Rectal smooth muscle tissue (tissue), 1 donor: ENCODE results near the gene DIS3L.
"Not testable (repeated sequence)": the region's sequence is repeated elsewhere in the genome, so short reads cannot be mapped to it uniquely, and the experiment has no call there.

Experiments used
- H3K27ac ChIP-seq: one replicate; pipeline ENCODE4 v1.7.0; 2013; ENCODE audit warnings: low read depth, low read length, inconsistent platforms
- H3K27me3 ChIP-seq: one replicate; pipeline ENCODE4 v1.7.0; 2013; ENCODE audit warnings: low read length; ENCODE audit not compliant: control insufficient read depth, insufficient read depth
- H3K36me3 ChIP-seq: one replicate; pipeline ENCODE4 v1.7.0; 2013; ENCODE audit warnings: low read length; ENCODE audit not compliant: control insufficient read depth, insufficient read depth
- H3K4me1 ChIP-seq: one replicate; pipeline ENCODE4 v1.7.0; 2013; ENCODE audit warnings: low read length; ENCODE audit not compliant: control insufficient read depth, insufficient read depth
- H3K4me3 ChIP-seq: one replicate; pipeline ENCODE4 v1.7.0; 2013; ENCODE audit warnings: low read length
- H3K9ac ChIP-seq: one replicate; pipeline ENCODE4 v1.7.0; 2013; ENCODE audit warnings: low read length

DIS3L gene

DNA sequence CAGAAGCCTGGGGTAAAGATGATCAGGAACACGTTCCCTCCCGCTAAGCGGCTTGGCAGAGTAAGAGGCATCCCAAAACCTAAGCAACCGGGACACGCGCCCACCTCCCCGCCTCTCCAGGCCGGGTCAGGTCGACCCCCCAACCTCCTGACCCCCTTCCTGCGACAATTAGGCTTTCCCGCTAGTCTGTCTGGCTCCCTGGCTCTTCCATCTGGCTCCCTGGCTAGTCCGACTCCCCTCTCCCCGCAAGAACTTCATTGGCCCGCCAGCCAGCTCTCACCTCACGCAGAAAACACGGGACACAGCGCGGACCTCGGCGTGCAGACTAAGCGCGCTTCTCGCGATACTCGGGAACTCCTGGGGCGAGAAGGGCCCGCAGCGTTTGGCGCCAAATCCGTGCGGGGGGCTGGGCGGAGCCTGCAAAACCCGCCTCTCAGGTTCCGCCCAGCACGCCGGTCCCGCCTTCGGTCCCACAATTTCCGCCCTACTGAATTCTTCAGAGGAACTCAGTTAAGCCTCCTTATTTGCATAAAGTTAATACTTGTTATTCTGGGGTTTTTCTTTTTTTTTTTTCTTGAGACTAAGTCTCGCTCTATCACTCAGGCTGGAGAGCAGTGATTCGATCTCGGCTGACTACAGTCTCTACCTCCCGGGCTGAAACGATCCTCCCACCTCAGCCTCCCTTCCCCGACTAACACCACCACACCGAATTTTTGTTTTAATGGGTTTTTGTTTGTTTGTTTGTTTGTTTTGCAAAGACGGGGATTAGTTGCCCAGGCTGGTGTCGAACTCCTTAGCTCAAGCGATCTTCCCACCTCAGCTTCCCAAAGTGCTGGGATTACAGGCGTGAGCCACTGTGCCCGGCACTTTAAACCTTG lies 63.2 kb downstream of the DIS3L start, which contains the start of gene TIPIN:
TIPIN (minus strand) TSS at position 327 of the 878 bp plus-strand sequence. CDS start 3,738 bp downstream, outside the sequence.
- Histone ChIP-seq H3K9ac (peak within 1 kb of the TSS; percentile 63), H3K27ac (peak within 1 kb of the TSS; percentile 62), H3K4me3 (peak within 1 kb of the TSS; percentile 88), H3K4me1 (no peaks in the 10 kb centered on the region), H3K27me3 (no peaks in the 10 kb centered on the region), H3K36me3 (no peaks in the 10 kb centered on the region)

DNA sequence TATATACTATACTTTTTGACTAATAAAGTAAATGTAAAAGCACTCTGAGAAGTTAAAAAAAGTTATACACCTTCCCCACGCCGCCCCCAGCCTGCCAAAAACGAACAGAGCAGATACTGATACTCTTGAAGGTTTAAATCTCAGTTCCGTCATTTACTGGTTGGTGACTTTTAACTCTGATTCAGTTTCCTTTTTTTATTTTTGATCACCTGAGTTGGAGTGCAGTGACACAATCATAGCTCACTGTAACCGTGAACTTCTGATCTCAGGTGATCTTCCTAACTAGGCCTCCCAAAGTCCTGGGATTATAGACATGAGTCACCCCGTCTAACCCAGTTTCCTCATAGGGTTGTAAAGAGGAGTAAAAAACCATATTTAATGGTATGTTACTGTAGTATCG lies 66.4 kb downstream of the DIS3L start:
- Histone ChIP-seq H3K9ac (no peak overlapping the region), H3K27me3 (no peaks in the 10 kb centered on the region), H3K4me3 (no peak overlapping the region), H3K4me1 (no peaks in the 10 kb centered on the region), H3K27ac (no peak overlapping the region), H3K36me3 (no peaks in the 10 kb centered on the region)

DNA sequence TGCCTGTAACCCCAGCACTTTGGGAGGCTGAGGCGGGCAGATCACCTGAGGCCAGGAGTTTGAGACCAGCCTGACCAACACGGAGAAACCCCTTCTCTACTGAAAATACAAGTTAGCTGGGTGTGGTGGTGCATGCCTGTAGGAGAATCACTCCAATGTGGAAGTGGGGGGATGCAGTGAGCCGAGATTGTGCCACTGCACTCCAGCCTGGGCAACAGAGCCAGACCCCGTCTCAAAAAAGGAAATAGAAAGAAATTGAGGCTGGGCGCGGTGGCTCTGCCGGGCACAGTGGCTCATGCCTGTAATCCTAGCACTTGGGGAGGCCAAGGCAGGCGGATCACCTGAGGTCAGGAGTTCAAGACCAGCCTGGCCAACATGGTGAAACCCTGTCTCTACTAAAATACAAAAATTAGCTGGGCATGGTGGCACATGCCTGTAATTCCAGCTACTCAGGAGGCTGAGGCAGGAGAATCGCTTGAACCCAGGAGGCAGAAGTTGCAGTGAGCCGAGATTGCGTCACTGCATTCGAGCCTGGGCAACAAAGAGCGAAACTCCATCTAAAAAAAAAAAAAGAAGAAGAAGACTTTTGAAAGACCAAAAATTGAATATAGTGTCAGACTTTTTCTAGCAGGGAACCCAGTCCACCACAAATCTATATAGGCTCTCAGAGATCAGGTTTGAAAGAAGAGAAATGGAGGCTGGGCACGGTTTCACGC lies 68.5 kb downstream of the DIS3L start:
- not testable (repeated sequence) for H3K27ac ChIP-seq, H3K36me3 ChIP-seq, H3K4me3 ChIP-seq, H3K4me1 ChIP-seq, H3K27me3 ChIP-seq, H3K9ac ChIP-seq

DNA sequence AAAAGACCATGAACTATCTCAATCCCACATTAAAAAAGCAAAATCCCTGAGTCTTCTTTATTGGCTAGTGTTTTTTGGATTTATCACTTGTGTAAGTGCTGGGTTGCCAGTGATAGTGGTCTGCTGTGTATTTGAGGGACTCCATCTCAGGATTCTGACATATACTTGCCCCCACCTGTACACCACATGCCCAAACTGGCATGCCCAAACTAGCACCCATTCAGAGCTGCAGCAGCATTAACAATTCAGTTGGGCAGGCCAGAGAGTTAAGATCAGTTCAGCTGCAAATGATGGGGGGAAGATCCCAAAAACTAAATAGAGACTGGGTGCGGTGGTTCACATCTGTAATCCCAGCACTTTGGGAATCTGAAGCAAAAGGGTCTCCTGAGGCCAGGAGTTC lies 69.4 kb downstream of the DIS3L start:
- no peaks in the 10 kb centered on the region for H3K4me1 ChIP-seq

DNA sequence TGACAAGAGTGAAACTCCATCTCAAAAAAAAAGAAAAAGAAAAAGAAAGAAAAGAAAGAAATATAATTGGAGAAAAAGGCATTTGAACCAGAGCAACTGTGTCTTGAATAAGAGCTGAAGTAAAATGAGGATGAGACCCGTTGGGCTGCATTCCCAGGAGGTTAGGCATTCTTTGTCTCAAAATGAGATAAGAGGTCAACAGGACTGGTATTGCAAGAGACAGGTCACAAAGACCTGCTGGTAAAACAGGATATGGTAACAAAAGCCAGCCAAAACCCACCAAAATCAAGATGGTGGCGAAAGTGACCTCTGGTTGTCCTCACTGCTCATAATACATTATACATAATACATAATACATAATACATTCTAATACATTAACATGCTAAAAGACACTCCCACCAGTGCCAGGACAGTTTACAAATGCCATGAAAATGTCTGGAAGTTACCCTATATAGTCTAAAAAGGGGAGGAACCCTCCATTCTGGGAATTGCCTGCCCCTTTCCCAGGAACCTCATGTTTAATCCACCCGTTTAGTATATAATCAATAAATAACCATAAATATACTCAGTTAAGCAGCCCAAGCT lies 71.7 kb downstream of the DIS3L start:
- no peak overlapping the region for H3K27ac ChIP-seq
- no peak overlapping the region for H3K9ac ChIP-seq
- H3K4me3 ChIP-seq: no peak overlapping the region
- no peaks in the 10 kb centered on the region for H3K36me3 ChIP-seq
- H3K4me1 ChIP-seq: no peaks in the 10 kb centered on the region
- H3K27me3 ChIP-seq: no peaks in the 10 kb centered on the region

More for the DNA sequence above, 69.4 kb downstream of the DIS3L start:
- Histone ChIP-seq H3K4me3 (no peak overlapping the region), H3K36me3 (no peaks in the 10 kb centered on the region), H3K27ac (no peak overlapping the region), H3K27me3 (no peaks in the 10 kb centered on the region), H3K9ac (no peak overlapping the region)

DNA sequence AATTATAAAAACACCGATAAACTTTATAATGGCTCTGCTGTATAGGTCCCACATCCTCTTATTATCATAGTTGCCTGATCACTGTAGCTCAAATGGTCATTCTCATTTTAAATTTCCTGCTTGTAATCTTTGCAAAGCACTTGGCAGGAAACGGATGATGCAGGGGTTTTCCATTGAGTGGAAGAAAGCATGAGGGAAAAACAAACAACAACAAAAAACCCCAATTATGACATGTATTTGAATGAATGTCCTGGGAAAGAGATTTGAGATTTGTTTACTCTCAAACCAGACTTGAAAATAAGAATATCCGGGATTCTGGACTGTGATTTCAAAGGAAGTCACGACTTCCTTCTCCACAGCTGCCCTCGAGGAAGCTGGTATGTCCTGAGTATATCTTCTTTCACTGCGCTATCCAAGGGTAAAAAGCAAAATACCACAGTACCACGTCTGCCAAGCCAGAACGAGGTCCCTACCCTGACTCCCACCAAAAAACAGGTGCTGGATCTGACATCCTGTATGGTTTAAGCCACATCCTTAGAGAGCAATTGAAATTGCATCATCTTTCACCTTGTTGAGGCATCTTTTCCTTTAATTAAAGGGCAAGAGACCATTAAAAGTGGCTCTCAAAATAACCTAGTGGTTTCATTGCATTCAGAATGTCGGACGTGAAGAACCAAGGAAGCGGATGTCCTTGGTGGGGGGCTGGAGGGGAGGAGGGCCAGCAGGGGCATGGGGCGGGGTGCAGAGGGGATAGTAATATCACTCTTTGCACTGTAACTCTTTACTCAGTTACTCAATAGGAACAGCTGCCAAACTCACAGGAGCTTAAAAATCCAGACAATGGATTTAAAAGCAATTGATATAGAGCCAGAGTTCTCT lies 76.6 kb downstream of the DIS3L start:
- H3K4me3 ChIP-seq: peak overlapping the region; percentile 67
- H3K27me3 ChIP-seq: no peaks in the 10 kb centered on the region

DNA sequence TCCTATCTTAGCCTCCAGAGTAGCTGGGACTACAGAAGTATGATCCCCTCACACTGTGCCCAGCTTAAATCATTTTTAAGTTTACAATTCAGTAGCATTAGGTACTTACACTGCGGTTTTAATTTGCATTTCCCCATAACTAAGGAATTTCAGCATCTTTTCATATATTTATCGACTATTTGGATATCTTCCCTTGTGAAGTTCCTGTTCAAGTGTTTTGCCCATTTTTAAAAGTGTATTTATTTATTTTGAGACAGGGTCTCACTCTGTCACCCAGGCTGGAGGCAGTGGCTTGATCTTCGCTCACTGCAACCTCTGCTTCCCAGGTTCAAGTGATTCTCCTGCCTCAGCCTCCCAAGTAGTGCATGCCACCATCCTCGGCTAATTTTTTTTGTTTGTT lies 80.8 kb downstream of the DIS3L start:
- Histone ChIP-seq H3K27me3 (no peaks in the 10 kb centered on the region), H3K27ac (no peak overlapping the region), H3K4me1 (no peaks in the 10 kb centered on the region), H3K4me3 (no peak overlapping the region), H3K36me3 (no peaks in the 10 kb centered on the region), H3K9ac (no peak overlapping the region)

More for the DNA sequence above, 76.6 kb downstream of the DIS3L start:
- Histone ChIP-seq H3K27ac (no peak overlapping the region), H3K4me1 (no peaks in the 10 kb centered on the region), H3K9ac (no peak overlapping the region), H3K36me3 (no peaks in the 10 kb centered on the region)

DNA sequence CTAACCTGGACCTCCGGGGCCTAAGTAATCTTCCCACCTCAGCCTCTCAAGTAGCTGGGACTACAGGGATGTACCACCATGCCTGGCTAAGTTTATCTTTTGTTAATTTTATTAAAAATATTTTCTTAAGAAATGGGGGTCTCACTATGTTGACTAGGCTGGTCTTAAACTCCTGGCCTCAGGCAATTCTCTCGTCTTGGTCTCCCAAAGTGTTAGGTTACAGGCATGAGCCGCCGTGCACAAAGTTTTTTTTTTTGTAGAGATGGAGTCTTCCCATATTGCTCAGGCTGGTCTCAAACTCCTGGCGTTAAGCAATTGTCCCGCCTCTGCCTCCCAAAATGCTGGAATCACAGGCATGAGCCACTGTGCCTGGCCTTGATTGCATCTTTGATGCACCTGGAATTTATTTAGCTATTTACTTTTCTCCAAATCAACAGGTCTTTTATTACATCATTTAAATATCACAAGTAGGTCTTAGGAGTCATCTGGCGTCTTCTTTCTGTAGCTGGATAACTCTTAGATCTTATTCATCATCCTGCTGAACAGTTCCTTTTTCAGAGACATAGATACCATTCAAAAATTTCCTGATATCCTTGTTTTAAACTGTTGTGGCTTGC lies 85.6 kb downstream of the DIS3L start:
- Histone ChIP-seq H3K9ac (no peak overlapping the region), H3K36me3 (no peaks in the 10 kb centered on the region), H3K4me3 (no peak overlapping the region), H3K27me3 (no peaks in the 10 kb centered on the region), H3K27ac (no peak overlapping the region), H3K4me1 (no peaks in the 10 kb centered on the region)

DNA sequence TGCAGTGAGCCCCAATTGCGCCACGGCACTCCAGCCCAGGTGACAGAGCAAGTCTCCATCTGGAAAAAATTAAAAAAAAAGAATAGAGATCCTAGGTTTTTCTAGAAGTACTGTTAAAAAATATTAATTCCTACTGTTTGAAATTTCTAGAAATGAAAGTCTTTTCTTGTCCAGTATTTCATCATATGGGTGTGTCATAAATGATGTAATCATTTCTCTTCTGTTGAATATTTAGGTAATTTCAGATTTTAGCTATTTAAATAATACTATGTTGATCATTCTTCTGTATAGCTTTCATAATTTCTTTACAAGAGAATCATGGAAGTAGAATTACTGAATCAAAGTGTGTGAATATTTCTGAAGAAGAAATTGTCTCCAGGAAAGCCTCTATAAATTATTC lies 88.0 kb downstream of the DIS3L start:
- not testable (repeated sequence) for H3K4me3 ChIP-seq, H3K9ac ChIP-seq, H3K4me1 ChIP-seq, H3K27me3 ChIP-seq, H3K27ac ChIP-seq, H3K36me3 ChIP-seq
